Measurements from ENCODE around the gene RAB11A. TPM values are rescaled to one million over a fixed set of nuclear protein-coding genes. Genes with fewer than 3 reads are reported as not detected.

Gene RAB11A
- total RNA-seq, 1 experiment from 2014 or later, result 232 TPM

- Mint-ChIP-seq H3K27me3 (ENCODE audit: insufficient read depth, unreplicated experiment) (no peaks in the 10 kb centered on the region), H3K4me1 (ENCODE audit: low read depth, unreplicated experiment) (no peaks in the 10 kb centered on the region), H3K27ac (ENCODE audit: unreplicated experiment) (no peak overlapping the region), H3K36me3 (ENCODE audit: insufficient read depth, unreplicated experiment) (no peaks in the 10 kb centered on the region), H3K4me3 (ENCODE audit: unreplicated experiment) (no peak overlapping the region), H3K9me3 (ENCODE audit: unreplicated experiment) (no peaks in the 10 kb centered on the region)
- Histone ChIP-seq H3K36me3 (ENCODE audit: control insufficient read depth, insufficient read depth, low read length) (no peaks in the 10 kb centered on the region), H3K4me3 (ENCODE audit: low read depth, low read length) (no peak overlapping the region), H3K4me1 (no peaks in the 10 kb centered on the region), H3K27me3 (replicated peaks; ENCODE audit: control insufficient read depth, insufficient read depth, low read length) (no peaks in the 10 kb centered on the region), H3K9me3 (no peaks in the 10 kb centered on the region)
- intact Hi-C loops (cut with micrococcal nuclease; ENCODE audit: unreplicated experiment), result no loop called here
- no TSS peak for BruUV-seq (replicated peaks)
- TF ChIP-seq CTCF (IDR thresholded peaks at IDR 0.05; ENCODE audit: insufficient read depth in 1 of 2, low read depth in 1 of 2, low read length in 1 of 2, severe bottlenecking in 1 of 2, unreplicated experiment in 1 of 2), result no peak
- ChIA-PET CTCF (no interaction called here), POLR2A (no interaction called here)
- no peak for DNase-seq
These were observed 70.8 kb downstream of the RAB11A start for GRCh38 chr15:65939901-65940617.

GRCh38 chr15:65940618-65940909 lies 71.3 kb downstream of the RAB11A start:
- H3K4me1 Mint-ChIP-seq (ENCODE audit: low read depth, unreplicated experiment), result no peaks in the 10 kb centered on the region
- TF ChIP-seq CTCF (IDR thresholded peaks at IDR 0.05; ENCODE audit: insufficient read depth in 1 of 2, low read depth in 1 of 2, low read length in 1 of 2, severe bottlenecking in 1 of 2, unreplicated experiment in 1 of 2), result no peak
- H3K27ac Mint-ChIP-seq (ENCODE audit: unreplicated experiment), result no peak overlapping the region
- CTCF ChIA-PET, result no interaction called here
- Histone ChIP-seq H3K27me3 (replicated peaks; ENCODE audit: control insufficient read depth, insufficient read depth, low read length) (no peaks in the 10 kb centered on the region), H3K4me3 (ENCODE audit: low read depth, low read length) (no peak overlapping the region), H3K4me1 (no peaks in the 10 kb centered on the region), H3K36me3 (ENCODE audit: control insufficient read depth, insufficient read depth, low read length) (no peaks in the 10 kb centered on the region), H3K9me3 (no peaks in the 10 kb centered on the region)
- intact Hi-C loops (cut with micrococcal nuclease; ENCODE audit: unreplicated experiment), result no loop called here
- no peaks in the 10 kb centered on the region for H3K9me3 Mint-ChIP-seq (ENCODE audit: unreplicated experiment)
- H3K27me3 Mint-ChIP-seq (ENCODE audit: insufficient read depth, unreplicated experiment), result no peaks in the 10 kb centered on the region
- no TSS peak for BruUV-seq (replicated peaks)
- no peak overlapping the region for H3K4me3 Mint-ChIP-seq (ENCODE audit: unreplicated experiment)
- no peaks in the 10 kb centered on the region for H3K36me3 Mint-ChIP-seq (ENCODE audit: insufficient read depth, unreplicated experiment)
- no peak for DNase-seq
- POLR2A ChIA-PET, result no interaction called here

Other genes starting within 250 kb of the RAB11A start
- 6.0 and 8.7 TPM in 2 replicates for gene SLC24A1, start 247.6 kb upstream of the RAB11A start, total RNA-seq (2022)
- 12.7 and 12.9 TPM in 2 replicates for gene DENND4A, start 77.2 kb upstream of the RAB11A start, total RNA-seq (2022)